ENCODE data around the gene MAN2A2.

Gene MAN2A2

DNA sequence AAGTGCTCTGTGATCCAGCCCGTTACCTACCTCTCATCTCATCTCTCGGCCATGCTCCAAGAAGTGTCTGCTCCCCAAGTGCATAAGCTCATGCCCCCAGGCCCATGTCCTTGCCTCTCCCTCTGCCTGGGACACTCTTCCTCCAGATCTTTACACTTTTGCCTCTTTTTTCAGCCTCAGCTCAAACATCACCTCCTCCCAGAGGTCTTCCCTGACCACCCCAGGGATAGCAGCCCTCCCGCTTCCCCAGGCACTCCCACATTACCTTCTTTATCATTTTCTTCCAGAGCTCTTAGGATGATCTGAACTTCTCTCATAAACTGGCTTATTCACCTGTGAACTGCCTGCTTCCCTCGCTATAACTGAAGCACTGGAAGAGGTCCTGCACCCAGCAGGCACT lies 37.4 kb upstream of the MAN2A2 start:
- Mint-ChIP-seq H3K36me3 (ENCODE audit: insufficient read depth) (peaks cover 4% of the 10 kb centered on the region), H3K9me3 (no peaks in the 10 kb centered on the region), H3K4me1 (peaks cover 21% of the 10 kb centered on the region), H3K27me3 (peaks cover 26% of the 10 kb centered on the region), H3K4me3 (no peak overlapping the region), H3K27ac (ENCODE audit: low read depth) (no peak overlapping the region)
- DNase-seq (ENCODE audit: low spot score in 2 of 2) (no peak), ATAC-seq (replicated peaks; ENCODE audit: extremely low read depth, poor library complexity, severe bottlenecking) (no peak)

DNA sequence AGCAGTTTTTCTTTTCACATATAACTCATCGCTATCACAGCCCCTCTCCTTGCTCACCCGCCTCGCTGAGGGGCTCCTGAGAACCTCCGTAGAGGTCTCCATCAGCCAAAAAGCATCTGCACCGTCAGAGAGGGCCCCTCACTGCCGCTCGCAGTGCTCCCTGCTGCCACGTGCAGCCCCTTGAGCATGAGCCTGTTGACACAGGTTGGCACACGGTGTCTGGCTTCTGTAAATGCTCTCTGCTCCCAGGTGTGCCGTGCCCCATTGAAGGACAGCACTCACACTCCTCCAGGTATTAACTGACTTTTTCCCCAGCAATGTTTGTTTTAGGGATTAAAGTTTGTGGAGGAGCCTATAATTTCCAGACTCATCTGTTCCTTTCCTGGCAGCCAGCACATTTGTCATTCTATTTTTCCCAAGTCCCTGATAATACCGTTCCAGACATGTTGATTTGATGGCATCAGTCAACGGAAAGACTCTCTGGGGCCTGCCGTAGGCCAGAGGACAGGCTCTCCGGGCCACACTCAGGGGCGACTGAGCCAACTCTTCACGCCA lies 36.9 kb upstream of the MAN2A2 start:
- H3K27ac Mint-ChIP-seq (ENCODE audit: low read depth), result no peak overlapping the region
- peaks cover 7% of the 10 kb centered on the region for H3K36me3 Mint-ChIP-seq (ENCODE audit: insufficient read depth)
- ATAC-seq (replicated peaks; ENCODE audit: extremely low read depth, poor library complexity, severe bottlenecking) (no peak), DNase-seq (ENCODE audit: low spot score in 2 of 2) (no peak)
- H3K4me1 Mint-ChIP-seq, result peaks cover 24% of the 10 kb centered on the region
- no peaks in the 10 kb centered on the region for H3K9me3 Mint-ChIP-seq
- H3K27me3 Mint-ChIP-seq, result peaks cover 26% of the 10 kb centered on the region
- no peak overlapping the region for H3K4me3 Mint-ChIP-seq

DNA sequence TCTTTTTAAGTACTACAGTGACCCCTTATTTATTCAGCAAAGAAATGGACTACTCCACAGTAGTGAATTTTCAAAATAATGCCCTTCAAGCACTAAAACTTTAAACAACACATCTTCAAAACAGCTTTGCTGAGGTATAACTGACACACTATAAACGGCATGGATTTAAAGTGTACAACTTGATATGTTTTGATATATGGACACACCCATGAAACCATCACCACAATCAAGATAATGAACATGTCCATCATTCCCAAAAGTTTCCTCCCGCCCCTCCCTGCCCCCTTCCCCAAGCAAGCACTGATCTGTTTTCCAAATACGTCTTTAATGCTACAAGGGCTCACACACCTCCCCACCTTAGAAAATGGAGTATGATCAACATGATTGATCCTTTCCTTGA lies 36.3 kb upstream of the MAN2A2 start:
- ATAC-seq (replicated peaks; ENCODE audit: extremely low read depth, poor library complexity, severe bottlenecking) (no peak), DNase-seq (ENCODE audit: low spot score in 2 of 2) (no peak)
- H3K27me3 Mint-ChIP-seq, result peaks cover 26% of the 10 kb centered on the region
- H3K4me3 Mint-ChIP-seq, result no peak overlapping the region
- peaks cover 24% of the 10 kb centered on the region for H3K4me1 Mint-ChIP-seq
- H3K27ac Mint-ChIP-seq (ENCODE audit: low read depth), result no peak overlapping the region
- H3K36me3 Mint-ChIP-seq (ENCODE audit: insufficient read depth), result peaks cover 7% of the 10 kb centered on the region
- no peaks in the 10 kb centered on the region for H3K9me3 Mint-ChIP-seq

DNA sequence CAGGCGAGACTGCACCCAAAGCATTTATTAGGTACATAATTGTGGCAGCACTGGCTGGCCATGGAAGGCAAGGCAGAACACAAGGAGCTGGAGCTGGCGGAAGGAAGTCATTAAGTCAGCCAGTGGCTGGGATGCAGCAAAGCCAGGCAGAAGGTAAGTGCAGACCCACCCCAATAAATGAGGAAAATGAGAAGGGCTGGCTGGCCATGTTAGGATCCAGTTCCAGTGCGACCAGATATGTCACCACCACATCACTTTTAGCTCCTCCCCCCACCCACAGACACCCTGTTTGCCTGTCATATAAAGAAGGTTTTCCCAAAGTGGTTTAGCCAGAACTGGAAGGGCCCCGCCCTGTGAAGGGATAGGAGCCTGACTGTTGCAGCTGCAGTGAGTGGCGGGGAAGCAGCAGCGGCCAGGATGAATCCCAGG lies 34.8 kb upstream of the MAN2A2 start, which contains the start of gene FURIN:
Gene FURIN, plus strand, starts transcription at position 328 of the 429 bp plus-strand sequence. CDS start 7,153 bp downstream, outside the sequence.
- Mint-ChIP-seq H3K36me3 (ENCODE audit: insufficient read depth) (peaks cover 9% of the 10 kb centered on the region), H3K4me1 (peaks cover 36% of the 10 kb centered on the region), H3K9me3 (no peaks in the 10 kb centered on the region), H3K4me3 (no peak within 1 kb of the TSS), H3K27ac (ENCODE audit: low read depth) (no peak within 1 kb of the TSS), H3K27me3 (peaks cover 26% of the 10 kb centered on the region)
- no peak for DNase-seq (ENCODE audit: low spot score in 2 of 2)
- ATAC-seq (replicated peaks; ENCODE audit: extremely low read depth, poor library complexity, severe bottlenecking), result no peak

DNA sequence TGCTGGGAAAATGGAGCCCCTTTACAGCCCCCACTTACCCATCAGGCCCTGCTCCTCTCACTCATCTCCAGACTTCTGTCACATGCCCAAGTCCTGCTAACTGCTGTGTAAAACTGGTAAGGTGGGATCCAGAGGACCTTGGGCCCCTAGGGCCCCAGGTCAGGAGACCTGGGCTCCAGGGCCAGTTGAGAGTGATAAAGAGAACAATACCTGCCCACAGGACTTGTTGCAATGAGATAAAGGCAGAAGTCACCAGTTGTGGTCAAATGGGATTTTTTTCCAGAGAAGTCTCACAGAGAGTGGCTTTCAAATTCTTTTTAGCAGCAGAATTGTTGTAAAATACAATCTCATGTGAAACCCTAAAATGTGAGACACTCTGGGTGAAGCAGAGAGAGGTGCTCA lies 34.0 kb upstream of the MAN2A2 start:
- H3K4me1 Mint-ChIP-seq, result peaks cover 38% of the 10 kb centered on the region
- no peak for ATAC-seq (replicated peaks; ENCODE audit: extremely low read depth, poor library complexity, severe bottlenecking)
- H3K36me3 Mint-ChIP-seq (ENCODE audit: insufficient read depth), result peaks cover 9% of the 10 kb centered on the region

DNA sequence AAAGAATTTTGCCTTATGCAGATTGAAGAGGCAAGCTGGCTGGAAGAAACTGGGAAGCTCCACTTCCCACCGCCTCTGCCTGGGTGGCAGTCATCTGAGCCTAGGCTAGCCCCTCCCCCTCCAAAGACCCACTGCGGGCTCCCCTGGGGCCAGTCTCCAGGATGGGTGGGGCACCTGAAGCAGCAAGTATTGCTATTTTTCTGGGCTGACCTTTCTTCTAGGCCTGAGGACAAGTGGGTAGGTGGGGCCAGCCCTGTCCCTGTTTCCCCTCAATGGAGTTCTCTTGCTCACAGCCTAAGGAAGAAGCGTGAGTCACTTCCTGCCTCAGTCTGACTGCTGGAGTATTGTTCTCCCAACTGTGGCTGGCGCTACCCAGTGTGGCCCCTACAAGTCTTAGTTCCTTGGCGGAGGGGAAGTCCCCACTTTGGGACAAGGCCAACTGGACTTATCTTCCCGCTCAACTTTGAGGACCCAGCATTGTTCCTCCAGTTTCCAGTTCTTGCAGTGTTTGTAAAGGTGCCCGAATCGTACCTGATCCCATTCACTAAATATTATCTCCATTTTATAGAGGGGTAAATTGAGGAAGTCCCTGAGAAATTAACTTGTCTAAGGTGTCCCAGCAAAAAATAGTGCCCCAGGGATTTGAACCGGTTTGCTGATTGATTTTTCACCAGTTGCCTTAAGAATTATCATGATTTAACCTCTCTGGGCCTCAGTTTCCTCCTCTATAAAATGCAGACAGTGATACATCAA lies 33.3 kb upstream of the MAN2A2 start:
- peaks cover 26% of the 10 kb centered on the region for H3K27me3 Mint-ChIP-seq
- H3K4me1 Mint-ChIP-seq, result peaks cover 38% of the 10 kb centered on the region
- H3K9me3 Mint-ChIP-seq, result no peaks in the 10 kb centered on the region
- DNase-seq (ENCODE audit: low spot score in 2 of 2) (no peak), ATAC-seq (replicated peaks; ENCODE audit: extremely low read depth, poor library complexity, severe bottlenecking) (no peak)
- H3K27ac Mint-ChIP-seq (ENCODE audit: low read depth), result peak overlapping the region; percentile 94
- H3K36me3 Mint-ChIP-seq (ENCODE audit: insufficient read depth), result peaks cover 9% of the 10 kb centered on the region
- peak overlapping the region; percentile 90 for H3K4me3 Mint-ChIP-seq

More for the DNA sequence above, 34.0 kb upstream of the MAN2A2 start:
- H3K27me3 Mint-ChIP-seq, result peaks cover 26% of the 10 kb centered on the region
- H3K9me3 Mint-ChIP-seq, result no peaks in the 10 kb centered on the region
- no peak for DNase-seq (ENCODE audit: low spot score in 2 of 2)
- no peak overlapping the region for H3K27ac Mint-ChIP-seq (ENCODE audit: low read depth)
- H3K4me3 Mint-ChIP-seq, result no peak overlapping the region

DNA sequence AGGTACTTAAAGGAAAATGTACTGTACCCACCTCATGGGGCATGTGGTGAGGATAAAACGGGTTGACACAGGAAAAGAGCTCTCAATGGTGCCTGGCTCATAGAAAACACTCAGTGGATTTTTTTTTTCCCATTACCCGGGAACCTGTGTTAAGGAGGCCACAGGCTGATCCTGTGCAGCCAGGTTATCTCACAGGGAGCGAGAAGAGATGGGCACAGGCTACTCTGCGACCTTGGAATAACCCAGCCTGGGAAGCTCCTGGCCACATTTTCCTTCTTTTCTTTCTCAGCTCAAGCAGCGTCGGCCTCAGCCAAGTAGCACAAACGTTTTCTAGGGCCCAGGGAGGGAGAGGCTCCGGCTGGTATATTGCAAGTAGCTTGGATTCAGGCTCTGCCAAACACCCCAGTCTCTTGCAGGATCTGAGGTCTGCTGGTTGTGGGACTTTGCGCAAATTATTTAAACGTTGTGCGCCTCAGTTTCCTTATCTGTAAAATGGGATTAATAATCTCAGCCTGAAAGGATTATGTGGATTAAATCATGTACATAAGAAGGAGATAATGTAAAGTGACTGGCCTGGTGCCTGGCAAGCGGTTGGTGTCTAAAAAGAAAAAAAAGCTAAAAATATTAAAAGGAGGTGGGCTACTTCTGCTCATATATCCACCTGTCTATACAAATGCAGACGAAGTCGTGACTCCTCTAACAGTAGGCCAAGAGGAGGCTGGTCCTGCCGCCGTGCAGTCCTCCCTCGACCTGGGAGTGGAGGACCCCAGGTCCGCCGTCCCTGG lies 32.6 kb upstream of the MAN2A2 start:
- ATAC-seq (replicated peaks; ENCODE audit: extremely low read depth, poor library complexity, severe bottlenecking), result no peak
- H3K36me3 Mint-ChIP-seq (ENCODE audit: insufficient read depth), result peaks cover 11% of the 10 kb centered on the region
- H3K4me1 Mint-ChIP-seq, result peaks cover 38% of the 10 kb centered on the region
- H3K27ac Mint-ChIP-seq (ENCODE audit: low read depth), result peak overlapping the region; percentile 94
- peaks cover 23% of the 10 kb centered on the region for H3K27me3 Mint-ChIP-seq
- peak overlapping the region; percentile 90 for H3K4me3 Mint-ChIP-seq
- no peak for DNase-seq (ENCODE audit: low spot score in 2 of 2)
- no peaks in the 10 kb centered on the region for H3K9me3 Mint-ChIP-seq

DNA sequence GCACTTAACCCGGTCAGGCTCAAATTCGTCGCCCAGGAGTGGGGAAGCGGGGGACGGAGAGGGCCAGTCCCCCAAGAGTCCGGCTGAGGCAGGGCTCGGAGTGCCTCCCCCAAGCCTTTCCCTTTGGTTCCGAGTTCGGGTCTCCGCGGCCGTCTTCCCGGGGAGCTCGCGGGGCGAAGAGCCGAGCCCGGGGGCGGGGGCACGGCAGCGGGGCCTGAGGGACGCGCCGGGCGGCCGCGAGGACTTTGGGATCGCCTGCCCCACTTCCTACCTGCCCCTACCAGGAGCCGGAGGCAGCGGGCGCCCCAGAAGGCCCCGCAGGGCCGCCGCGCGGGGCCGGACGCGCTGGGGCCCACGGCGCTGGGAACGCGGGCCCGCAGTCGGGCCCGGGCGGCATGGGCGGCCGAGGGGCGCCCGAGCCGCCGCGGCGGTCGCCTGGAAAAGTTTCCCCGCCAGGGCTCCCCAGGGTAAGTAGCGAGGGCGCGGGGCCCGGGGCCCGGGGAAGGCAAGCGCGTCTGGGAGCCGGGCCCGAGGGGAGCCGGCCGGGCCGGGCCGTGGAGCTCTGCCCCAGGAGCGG lies 31.9 kb upstream of the MAN2A2 start:
- DNase-seq (ENCODE audit: low spot score in 2 of 2) (peak in 1 of 2 donors; percentile 23), ATAC-seq (replicated peaks; ENCODE audit: extremely low read depth, poor library complexity, severe bottlenecking) (peak; percentile 61)
- Mint-ChIP-seq H3K27ac (ENCODE audit: low read depth) (peak overlapping the region; percentile 94), H3K4me1 (peaks cover 38% of the 10 kb centered on the region), H3K9me3 (no peaks in the 10 kb centered on the region), H3K4me3 (peak overlapping the region; percentile 90), H3K27me3 (peaks cover 16% of the 10 kb centered on the region), H3K36me3 (ENCODE audit: insufficient read depth) (peaks cover 14% of the 10 kb centered on the region)

DNA sequence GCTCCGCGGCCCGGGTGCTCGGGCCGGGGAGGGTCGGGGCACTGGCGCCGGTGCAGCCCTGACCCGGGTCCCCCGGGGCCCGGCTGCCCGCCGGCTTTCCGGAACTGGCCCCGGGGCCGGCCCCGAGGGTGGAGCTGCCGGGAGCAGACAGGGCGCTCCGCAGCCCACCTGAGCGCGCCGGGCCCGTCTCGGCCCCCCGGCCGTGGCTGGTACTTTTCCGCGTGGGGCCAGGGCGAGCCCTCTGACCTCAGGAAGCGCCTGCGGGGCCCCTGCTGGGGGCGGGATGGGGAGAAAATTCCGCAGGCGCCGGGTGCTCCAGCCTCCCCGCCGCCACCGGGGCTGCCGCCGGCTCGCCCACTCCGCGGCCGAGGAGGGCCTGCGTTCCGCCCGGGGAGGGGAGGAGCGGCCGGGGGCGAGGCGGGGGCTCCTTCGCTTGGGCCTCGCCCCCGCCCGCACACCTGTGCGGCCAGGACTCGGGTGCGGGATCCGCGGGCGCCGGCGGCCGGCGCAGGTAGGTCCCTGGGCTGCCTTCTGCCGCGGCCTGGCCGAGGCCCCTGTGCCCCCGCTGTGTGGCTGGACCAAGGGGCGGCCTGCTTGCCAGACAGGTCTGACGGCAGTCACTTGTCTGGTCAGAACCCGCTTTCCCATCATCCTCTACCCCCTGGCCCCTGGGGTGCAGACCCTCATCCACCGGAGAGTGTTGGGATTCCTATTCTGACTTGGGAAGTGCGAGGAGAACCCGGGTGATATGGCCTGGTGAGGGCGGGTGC lies 31.2 kb upstream of the MAN2A2 start:
- Mint-ChIP-seq H3K4me1 (peaks cover 38% of the 10 kb centered on the region), H3K27me3 (peaks cover 9% of the 10 kb centered on the region), H3K4me3 (peak overlapping the region; percentile 77), H3K9me3 (no peaks in the 10 kb centered on the region), H3K27ac (ENCODE audit: low read depth) (peak overlapping the region; percentile 53), H3K36me3 (ENCODE audit: insufficient read depth) (peaks cover 18% of the 10 kb centered on the region)
- no peak for DNase-seq (ENCODE audit: low spot score in 2 of 2)
- peak; percentile 21 for ATAC-seq (replicated peaks; ENCODE audit: extremely low read depth, poor library complexity, severe bottlenecking)

DNA sequence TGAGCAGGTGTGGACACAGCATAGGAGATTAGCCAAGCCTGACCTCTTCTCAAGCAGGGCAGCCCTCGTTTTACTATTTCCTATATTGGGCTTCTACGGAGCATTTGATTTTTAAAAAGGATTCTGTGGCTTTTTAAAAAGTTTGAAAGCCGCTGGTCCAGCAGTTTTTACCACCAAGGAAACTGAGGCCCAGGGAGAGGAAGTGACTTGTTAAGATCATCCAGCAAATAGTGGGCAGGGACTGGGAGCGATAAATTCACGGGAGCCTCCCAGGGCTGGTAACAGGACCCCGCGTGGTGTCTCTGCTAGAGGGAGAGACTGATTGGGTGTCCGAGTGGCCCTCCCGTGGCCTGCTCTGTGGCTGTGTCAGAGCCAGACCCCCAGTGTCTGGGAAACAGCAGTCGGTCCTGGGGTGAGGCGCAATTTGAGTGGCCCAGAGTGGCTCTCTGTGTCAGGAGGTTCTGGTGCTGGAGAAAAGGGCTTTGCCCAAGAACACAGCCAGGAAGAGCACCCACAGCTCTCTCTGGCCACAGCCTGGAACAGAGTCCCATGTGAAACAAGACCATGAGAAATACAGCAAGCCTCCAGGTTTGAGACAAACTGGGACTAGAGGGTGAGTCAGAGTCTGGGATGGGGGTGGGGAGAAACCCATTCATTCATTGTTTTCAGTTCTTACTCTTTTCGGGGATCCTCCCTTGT lies 30.5 kb upstream of the MAN2A2 start:
- Mint-ChIP-seq H3K4me1 (peaks cover 38% of the 10 kb centered on the region), H3K4me3 (peak overlapping the region; percentile 77), H3K36me3 (ENCODE audit: insufficient read depth) (peaks cover 23% of the 10 kb centered on the region), H3K27ac (ENCODE audit: low read depth) (peak overlapping the region; percentile 53), H3K9me3 (no peaks in the 10 kb centered on the region), H3K27me3 (peaks cover 2% of the 10 kb centered on the region)
- no peak for ATAC-seq (replicated peaks; ENCODE audit: extremely low read depth, poor library complexity, severe bottlenecking)
- DNase-seq (ENCODE audit: low spot score in 2 of 2), result no peak

DNA sequence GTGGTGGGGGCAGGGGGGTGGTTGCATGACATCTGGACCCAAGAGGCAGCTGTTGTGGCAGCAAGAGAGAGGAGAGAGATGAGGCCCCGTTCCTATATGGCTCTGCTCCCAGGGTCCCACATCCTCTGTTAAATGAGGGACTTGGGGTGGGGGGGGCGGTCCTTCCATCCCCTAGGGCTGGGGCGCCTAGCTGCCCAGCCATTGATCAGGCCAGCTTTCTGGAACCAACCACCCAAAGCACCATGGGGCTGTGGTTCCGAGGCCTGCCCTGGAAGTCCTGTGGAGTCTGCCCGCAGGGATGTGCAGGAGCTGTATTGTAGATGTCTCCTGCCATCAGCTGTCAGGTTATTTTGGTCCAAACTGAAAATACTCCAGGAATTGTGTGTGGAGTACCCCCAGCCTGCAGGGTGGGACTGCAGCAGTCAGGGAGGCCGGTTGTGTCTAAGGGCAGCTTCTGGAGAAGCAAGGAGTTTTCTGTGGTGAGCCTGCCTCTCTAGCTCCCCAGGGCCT lies 29.6 kb upstream of the MAN2A2 start:
- peak overlapping the region; percentile 77 for H3K4me3 Mint-ChIP-seq
- no peak overlapping the region for H3K27ac Mint-ChIP-seq (ENCODE audit: low read depth)
- peaks cover 32% of the 10 kb centered on the region for H3K4me1 Mint-ChIP-seq
- no peaks in the 10 kb centered on the region for H3K9me3 Mint-ChIP-seq
- ATAC-seq (replicated peaks; ENCODE audit: extremely low read depth, poor library complexity, severe bottlenecking) (no peak), DNase-seq (ENCODE audit: low spot score in 2 of 2) (no peak)
- no peaks in the 10 kb centered on the region for H3K27me3 Mint-ChIP-seq
- H3K36me3 Mint-ChIP-seq (ENCODE audit: insufficient read depth), result peaks cover 25% of the 10 kb centered on the region

Measured in central memory CD8-positive, alpha-beta T cell (primary cell).